IMR-90 (cell line): ENCODE measurements around the gene PAPSS1.

Experiments used
- CTCF ChIP-seq: conservative IDR thresholded peaks from 2 replicates; pipeline ENCODE4 v1.5.1; 2012; ENCODE audit warnings: mild to moderate bottlenecking, low read depth, low read length, improper control_type of control experiment
- ELK1 ChIP-seq: fragments of 150-350 bp; IDR thresholded peaks from 2 replicates; pipeline ENCODE4 v1.6.1; 2016; ENCODE audit warnings: low read depth, mild to moderate bottlenecking, low read length, moderate library complexity, borderline replicate concordance
- POLR2A ChIP-seq: IDR thresholded peaks from 2 replicates; pipeline ENCODE4 v1.6.1; 2012; ENCODE audit warnings: mild to moderate bottlenecking, low read depth, low read length
- RAD21 ChIP-seq: IDR thresholded peaks from 2 replicates; pipeline ENCODE4 v1.6.1; 2012; ENCODE audit warnings: low read length, improper control_type of control experiment

- no peak for TF ChIP-seq CTCF
- no peak for TF ChIP-seq ELK1
- TF ChIP-seq POLR2A = no peak
- TF ChIP-seq RAD21 = no peak
Measured at GRCh38 chr4:107624024-107624423, 96.0 kb downstream of the PAPSS1 start.
